ENCODE data around the gene ACOX2. TPM values are rescaled to one million over a fixed set of nuclear protein-coding genes. Genes with fewer than 3 reads are reported as not detected.

Gene ACOX2
- total RNA-seq, 1 donor from 2014 or later = 14.6 TPM

DNA sequence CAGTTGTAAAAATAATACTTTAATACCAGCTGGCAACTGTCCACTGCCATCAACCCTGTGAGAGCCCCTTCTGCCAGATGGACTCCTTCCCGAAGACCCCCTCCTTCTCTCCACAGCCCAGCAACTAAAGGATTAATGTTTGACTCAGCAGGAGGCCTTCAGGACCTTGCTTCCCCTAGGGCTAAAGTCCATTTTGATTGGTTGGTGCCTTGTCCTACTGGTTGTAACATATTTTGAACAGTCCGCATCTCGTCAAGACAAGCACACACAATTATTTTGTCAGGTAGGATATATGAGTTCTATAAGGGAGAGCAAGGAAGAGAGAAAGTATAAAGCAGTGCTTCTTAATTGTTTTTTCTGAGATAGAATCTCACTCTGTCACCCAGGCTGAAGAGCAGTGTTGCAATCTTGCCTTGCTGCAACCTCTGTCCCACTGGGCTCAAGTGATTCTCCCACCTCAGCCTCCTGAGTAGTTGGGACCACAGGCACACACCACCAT lies 18.6 kb downstream of the ACOX2 start:
- H3K27me3 ChIP-seq (ENCODE audit: control insufficient read depth in 3 of 3, insufficient read depth in 3 of 3, low read length in 3 of 3) = no peaks in the 10 kb centered on the region
- H3K4me1 ChIP-seq (ENCODE audit: control insufficient read depth in 3 of 3, insufficient read depth in 3 of 3, low read length in 3 of 3) = no peaks in the 10 kb centered on the region
- no peak overlapping the region for H3K27ac ChIP-seq (ENCODE audit: low read depth, low read length)
- no peaks in the 10 kb centered on the region for H3K9me3 ChIP-seq (ENCODE audit: control insufficient read depth in 3 of 3, low read length in 3 of 3)
- H3K9ac ChIP-seq (ENCODE audit: low read depth in 1 of 3, low read length in 3 of 3) = no peak overlapping the region
- no peak overlapping the region for H3K4me3 ChIP-seq (ENCODE audit: low read length in 3 of 3)
- H3K36me3 ChIP-seq (ENCODE audit: control insufficient read depth in 3 of 3, insufficient read depth in 3 of 3, low read length in 3 of 3) = peaks cover 5 to 21% (median 8%) of the 10 kb centered on the region in 3 donors

DNA sequence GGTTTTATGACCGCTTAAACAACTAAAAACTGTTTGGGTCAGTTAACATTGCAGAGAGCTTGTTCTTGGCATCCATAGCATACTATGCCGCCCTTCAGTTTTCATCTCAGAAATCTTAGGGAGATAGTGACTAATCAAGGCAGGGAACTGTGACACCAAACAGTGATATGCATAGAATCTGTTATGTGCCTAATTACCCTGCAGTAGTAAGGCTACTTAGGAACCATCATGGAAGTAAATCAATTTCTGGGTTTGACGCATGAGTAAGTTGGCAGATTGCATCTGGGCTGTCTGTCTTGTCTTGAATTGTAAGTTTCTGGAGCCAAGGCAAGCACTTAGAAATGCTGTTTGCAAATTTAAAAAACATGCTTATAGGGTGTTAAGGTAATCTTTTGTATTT lies 22.6 kb downstream of the ACOX2 start:
- Histone ChIP-seq H3K27me3 (ENCODE audit: control insufficient read depth in 3 of 3, insufficient read depth in 3 of 3, low read length in 3 of 3) (no peaks in the 10 kb centered on the region), H3K36me3 (ENCODE audit: control insufficient read depth in 3 of 3, insufficient read depth in 3 of 3, low read length in 3 of 3) (peaks cover 7 to 17% (median 8%) of the 10 kb centered on the region in 3 donors), H3K9ac (ENCODE audit: low read depth in 1 of 3, low read length in 3 of 3) (no peak overlapping the region), H3K4me1 (ENCODE audit: control insufficient read depth in 3 of 3, insufficient read depth in 3 of 3, low read length in 3 of 3) (no peaks in the 10 kb centered on the region), H3K27ac (ENCODE audit: low read depth, low read length) (no peak overlapping the region), H3K9me3 (ENCODE audit: control insufficient read depth in 3 of 3, low read length in 3 of 3) (no peaks in the 10 kb centered on the region), H3K4me3 (ENCODE audit: low read length in 3 of 3) (no peak overlapping the region)

GRCh38 chr3:58508437-58508836 lies 28.6 kb downstream of the ACOX2 start:
- no peaks in the 10 kb centered on the region for H3K9me3 ChIP-seq (ENCODE audit: control insufficient read depth in 3 of 3, low read length in 3 of 3)
- H3K9ac ChIP-seq (ENCODE audit: low read depth in 1 of 3, low read length in 3 of 3) = no peak overlapping the region
- no peak overlapping the region for H3K27ac ChIP-seq (ENCODE audit: low read depth, low read length)
- H3K4me1 ChIP-seq (ENCODE audit: control insufficient read depth in 3 of 3, insufficient read depth in 3 of 3, low read length in 3 of 3) = no peaks in the 10 kb centered on the region
- H3K4me3 ChIP-seq (ENCODE audit: low read length in 3 of 3) = no peak overlapping the region
- no peaks in the 10 kb centered on the region for H3K27me3 ChIP-seq (ENCODE audit: control insufficient read depth in 3 of 3, insufficient read depth in 3 of 3, low read length in 3 of 3)
- peaks cover 7 to 22% (median 7%) of the 10 kb centered on the region in 3 donors for H3K36me3 ChIP-seq (ENCODE audit: control insufficient read depth in 3 of 3, insufficient read depth in 3 of 3, low read length in 3 of 3)

DNA sequence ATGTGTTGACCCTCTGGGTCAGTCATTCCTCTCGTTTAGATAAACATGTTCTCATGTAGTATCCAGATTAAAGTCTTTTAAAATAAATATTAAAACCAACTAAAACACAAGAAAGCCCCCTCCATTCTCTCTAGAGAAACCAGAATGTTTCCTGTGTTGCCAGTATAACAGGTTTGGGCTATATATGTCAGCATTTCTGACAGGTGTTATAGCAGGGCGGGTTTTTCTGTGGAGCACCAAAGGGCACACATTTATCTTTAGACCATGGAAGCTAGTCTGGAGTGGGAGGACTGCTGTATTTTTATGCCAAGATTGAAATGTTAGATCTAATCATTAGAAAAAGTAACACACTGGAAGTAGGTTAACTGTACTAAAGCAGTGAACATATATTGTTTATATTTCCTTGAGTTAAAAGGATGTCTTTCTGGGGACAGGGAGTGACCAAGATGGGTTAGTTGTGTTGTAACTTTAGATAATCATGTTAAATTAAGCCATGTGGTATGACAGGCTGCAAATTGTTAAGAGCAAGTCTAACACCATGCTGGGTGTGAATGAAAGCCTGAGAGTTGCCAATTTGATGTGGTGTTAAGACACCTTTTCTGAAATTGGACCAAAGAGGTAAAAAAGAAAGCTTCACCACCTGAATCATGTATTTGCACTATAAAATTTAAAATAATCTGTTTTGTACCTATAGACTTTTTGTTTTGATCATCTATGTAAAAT lies 29.5 kb downstream of the ACOX2 start:
- Histone ChIP-seq H3K9ac (ENCODE audit: low read depth in 1 of 3, low read length in 3 of 3) (peak overlapping the region in 1 of 3 donors; percentile 24), H3K9me3 (ENCODE audit: control insufficient read depth in 3 of 3, low read length in 3 of 3) (no peaks in the 10 kb centered on the region), H3K36me3 (ENCODE audit: control insufficient read depth in 3 of 3, insufficient read depth in 3 of 3, low read length in 3 of 3) (peaks cover 5 to 17% (median 10%) of the 10 kb centered on the region in 3 donors), H3K27me3 (ENCODE audit: control insufficient read depth in 3 of 3, insufficient read depth in 3 of 3, low read length in 3 of 3) (no peaks in the 10 kb centered on the region), H3K4me1 (ENCODE audit: control insufficient read depth in 3 of 3, insufficient read depth in 3 of 3, low read length in 3 of 3) (no peaks in the 10 kb centered on the region), H3K27ac (ENCODE audit: low read depth, low read length) (no peak overlapping the region), H3K4me3 (ENCODE audit: low read length in 3 of 3) (no peak overlapping the region)

DNA sequence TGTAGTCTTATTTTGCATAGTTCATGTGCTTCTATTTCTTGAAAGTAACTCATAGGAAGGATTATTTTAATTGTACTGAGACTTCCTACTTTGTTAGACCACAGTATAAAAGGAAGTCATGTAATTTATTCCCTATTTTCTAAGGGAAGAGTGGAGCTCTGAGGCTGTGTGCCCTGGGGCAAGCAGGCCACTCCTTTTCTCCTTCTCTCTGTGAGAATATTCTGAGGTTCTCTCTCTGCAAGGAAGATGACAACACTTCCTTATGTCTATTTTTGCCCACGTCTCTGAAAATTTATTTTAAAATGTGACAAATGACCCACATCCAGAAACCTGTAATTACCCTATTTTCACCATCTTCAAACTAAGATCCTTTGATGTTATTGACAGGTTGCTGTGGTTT lies 34.1 kb downstream of the ACOX2 start:
- Histone ChIP-seq H3K27ac (ENCODE audit: low read depth, low read length) (no peak overlapping the region), H3K27me3 (ENCODE audit: control insufficient read depth in 3 of 3, insufficient read depth in 3 of 3, low read length in 3 of 3) (no peaks in the 10 kb centered on the region), H3K9ac (ENCODE audit: low read depth in 1 of 3, low read length in 3 of 3) (no peak overlapping the region), H3K4me3 (ENCODE audit: low read length in 3 of 3) (no peak overlapping the region), H3K36me3 (ENCODE audit: control insufficient read depth in 3 of 3, insufficient read depth in 3 of 3, low read length in 3 of 3) (peaks cover 7 to 12% (median 12%) of the 10 kb centered on the region in 3 donors), H3K4me1 (ENCODE audit: control insufficient read depth in 3 of 3, insufficient read depth in 3 of 3, low read length in 3 of 3) (no peaks in the 10 kb centered on the region), H3K9me3 (ENCODE audit: control insufficient read depth in 3 of 3, low read length in 3 of 3) (no peaks in the 10 kb centered on the region)

DNA sequence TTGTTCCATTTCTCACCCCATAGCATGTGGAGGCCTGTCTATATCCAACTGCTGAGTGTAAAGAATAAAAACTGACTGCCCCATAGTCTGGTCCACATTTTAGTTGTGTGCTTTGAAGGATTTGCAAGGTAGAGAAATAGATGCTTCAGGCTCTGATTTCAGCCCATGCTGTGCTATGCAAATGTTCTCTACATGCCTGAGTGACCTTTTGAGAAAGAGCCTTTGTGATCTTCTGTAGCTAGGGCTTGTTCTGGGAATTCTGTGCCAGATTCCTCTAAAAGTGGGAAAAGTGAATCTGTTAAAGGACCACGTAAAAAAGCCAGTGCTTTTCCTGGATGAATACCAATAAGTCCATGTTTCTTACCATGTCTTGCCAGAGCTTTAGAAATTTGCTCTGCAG lies 39.9 kb downstream of the ACOX2 start:
- Histone ChIP-seq H3K4me1 (ENCODE audit: control insufficient read depth in 3 of 3, insufficient read depth in 3 of 3, low read length in 3 of 3) (peaks cover 22 to 32% (median 32%) of the 10 kb centered on the region in 3 donors), H3K27me3 (ENCODE audit: control insufficient read depth in 3 of 3, insufficient read depth in 3 of 3, low read length in 3 of 3) (no peaks in the 10 kb centered on the region), H3K27ac (ENCODE audit: low read depth, low read length) (no peak overlapping the region), H3K9me3 (ENCODE audit: control insufficient read depth in 3 of 3, low read length in 3 of 3) (no peaks in the 10 kb centered on the region), H3K9ac (ENCODE audit: low read depth in 1 of 3, low read length in 3 of 3) (no peak overlapping the region), H3K36me3 (ENCODE audit: control insufficient read depth in 3 of 3, insufficient read depth in 3 of 3, low read length in 3 of 3) (peaks cover 3 to 9% (median 7%) of the 10 kb centered on the region in 3 donors), H3K4me3 (ENCODE audit: low read length in 3 of 3) (no peak overlapping the region)

DNA sequence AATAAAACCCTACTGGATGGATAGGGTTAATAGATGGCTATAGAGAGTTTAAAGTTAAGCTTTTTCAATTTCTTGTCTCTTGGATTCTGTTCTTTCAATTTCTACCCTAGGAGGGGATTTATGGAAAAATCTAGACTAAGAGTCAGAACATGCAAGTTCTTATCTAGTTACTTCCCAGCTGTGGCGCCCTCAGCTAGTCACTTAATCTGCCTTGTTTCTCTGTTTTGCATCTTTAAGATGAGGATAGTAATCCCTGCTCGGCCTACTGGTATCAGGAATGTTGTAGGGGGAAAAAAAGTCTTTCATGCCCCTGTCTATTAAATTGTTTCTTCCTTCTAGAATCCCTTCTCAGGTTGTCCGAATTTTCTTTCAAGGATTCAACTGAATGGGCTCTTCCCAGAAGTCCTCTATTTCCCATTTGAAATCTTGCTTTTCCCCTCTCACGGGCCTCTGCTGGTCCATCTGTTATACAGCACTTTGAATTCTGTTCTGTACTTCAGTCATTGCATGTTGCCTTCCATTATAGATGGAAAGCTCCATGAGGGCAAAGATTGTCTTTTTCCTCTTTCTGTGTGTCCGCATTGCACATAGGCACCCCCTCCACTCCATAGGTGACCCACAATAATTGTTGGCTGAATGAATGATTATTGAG lies 40.7 kb downstream of the ACOX2 start:
- Histone ChIP-seq H3K9me3 (ENCODE audit: control insufficient read depth in 3 of 3, low read length in 3 of 3) (no peaks in the 10 kb centered on the region), H3K9ac (ENCODE audit: low read depth in 1 of 3, low read length in 3 of 3) (no peak overlapping the region), H3K36me3 (ENCODE audit: control insufficient read depth in 3 of 3, insufficient read depth in 3 of 3, low read length in 3 of 3) (peaks cover 3 to 6% (median 5%) of the 10 kb centered on the region in 3 donors), H3K4me3 (ENCODE audit: low read length in 3 of 3) (no peak overlapping the region), H3K27me3 (ENCODE audit: control insufficient read depth in 3 of 3, insufficient read depth in 3 of 3, low read length in 3 of 3) (no peaks in the 10 kb centered on the region), H3K4me1 (ENCODE audit: control insufficient read depth in 3 of 3, insufficient read depth in 3 of 3, low read length in 3 of 3) (peaks cover 23 to 34% (median 34%) of the 10 kb centered on the region in 3 donors), H3K27ac (ENCODE audit: low read depth, low read length) (no peak overlapping the region)

GRCh38 chr3:58495101-58495500 lies 41.9 kb downstream of the ACOX2 start:
- Histone ChIP-seq H3K36me3 (ENCODE audit: control insufficient read depth in 3 of 3, insufficient read depth in 3 of 3, low read length in 3 of 3) (no peaks in the 10 kb centered on the region), H3K9ac (ENCODE audit: low read depth in 1 of 3, low read length in 3 of 3) (no peak overlapping the region), H3K27me3 (ENCODE audit: control insufficient read depth in 3 of 3, insufficient read depth in 3 of 3, low read length in 3 of 3) (no peaks in the 10 kb centered on the region), H3K27ac (ENCODE audit: low read depth, low read length) (no peak overlapping the region), H3K9me3 (ENCODE audit: control insufficient read depth in 3 of 3, low read length in 3 of 3) (no peaks in the 10 kb centered on the region), H3K4me1 (ENCODE audit: control insufficient read depth in 3 of 3, insufficient read depth in 3 of 3, low read length in 3 of 3) (peaks cover 30 to 41% (median 41%) of the 10 kb centered on the region in 3 donors), H3K4me3 (ENCODE audit: low read length in 3 of 3) (no peak overlapping the region)

DNA sequence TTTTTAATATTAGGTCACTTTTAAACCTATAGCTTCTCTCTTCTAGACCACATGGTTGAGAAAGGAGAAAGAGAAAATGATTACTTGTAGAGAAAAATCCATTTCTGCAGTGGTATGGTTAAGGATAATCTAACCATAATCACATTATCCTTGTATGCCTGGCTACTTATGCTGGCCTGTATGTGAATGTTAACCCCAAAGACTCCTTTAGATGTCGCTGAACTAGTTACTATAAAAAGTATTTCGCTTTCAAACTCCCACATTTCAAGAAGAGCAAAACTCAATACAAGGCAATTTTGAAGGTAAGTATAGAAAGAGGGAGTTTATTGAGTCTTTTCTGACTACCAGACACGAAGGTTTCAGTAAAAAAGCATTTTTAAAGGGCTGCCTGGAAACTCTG lies 42.9 kb downstream of the ACOX2 start:
- Histone ChIP-seq H3K36me3 (ENCODE audit: control insufficient read depth in 3 of 3, insufficient read depth in 3 of 3, low read length in 3 of 3) (no peaks in the 10 kb centered on the region), H3K4me1 (ENCODE audit: control insufficient read depth in 3 of 3, insufficient read depth in 3 of 3, low read length in 3 of 3) (peaks cover 30 to 41% (median 41%) of the 10 kb centered on the region in 3 donors), H3K9ac (ENCODE audit: low read depth in 1 of 3, low read length in 3 of 3) (peak overlapping the region in 2 of 3 donors; percentile 24 to 88), H3K4me3 (ENCODE audit: low read length in 3 of 3) (peak overlapping the region in 2 of 3 donors; percentile 32 to 41), H3K27me3 (ENCODE audit: control insufficient read depth in 3 of 3, insufficient read depth in 3 of 3, low read length in 3 of 3) (no peaks in the 10 kb centered on the region), H3K9me3 (ENCODE audit: control insufficient read depth in 3 of 3, low read length in 3 of 3) (no peaks in the 10 kb centered on the region), H3K27ac (ENCODE audit: low read depth, low read length) (no peak overlapping the region)

- Histone ChIP-seq H3K4me1 (ENCODE audit: control insufficient read depth in 3 of 3, insufficient read depth in 3 of 3, low read length in 3 of 3) (peaks cover 28 to 41% (median 41%) of the 10 kb centered on the region in 3 donors), H3K27ac (ENCODE audit: low read depth, low read length) (peak overlapping the region; percentile 57), H3K27me3 (ENCODE audit: control insufficient read depth in 3 of 3, insufficient read depth in 3 of 3, low read length in 3 of 3) (no peaks in the 10 kb centered on the region)
These were observed 44.5 kb downstream of the ACOX2 start for GRCh38 chr3:58492494-58492905.

More at GRCh38 chr3:58492494-58492905, 44.5 kb downstream of the ACOX2 start:
- Histone ChIP-seq H3K9ac (ENCODE audit: low read depth in 1 of 3, low read length in 3 of 3) (peak overlapping the region; percentile 77 to 93 (median 88)), H3K9me3 (ENCODE audit: control insufficient read depth in 3 of 3, low read length in 3 of 3) (no peaks in the 10 kb centered on the region), H3K4me3 (ENCODE audit: low read length in 3 of 3) (peak overlapping the region; percentile 71 to 90 (median 84)), H3K36me3 (ENCODE audit: control insufficient read depth in 3 of 3, insufficient read depth in 3 of 3, low read length in 3 of 3) (no peaks in the 10 kb centered on the region)
